GM18861 (cell line): ENCODE data around the gene SLC6A18.
"Not testable (repeated sequence)": the region's sequence is repeated elsewhere in the genome, so short reads cannot be mapped to it uniquely, and the experiment has no call there.

Experiments
- ATAC-seq: cut with Tn5 transposase; IDR thresholded peaks from one replicate; pipeline ENCODE4 v1.9.1; 2021; ENCODE audit not compliant: unreplicated experiment

The SLC6A18 gene

DNA sequence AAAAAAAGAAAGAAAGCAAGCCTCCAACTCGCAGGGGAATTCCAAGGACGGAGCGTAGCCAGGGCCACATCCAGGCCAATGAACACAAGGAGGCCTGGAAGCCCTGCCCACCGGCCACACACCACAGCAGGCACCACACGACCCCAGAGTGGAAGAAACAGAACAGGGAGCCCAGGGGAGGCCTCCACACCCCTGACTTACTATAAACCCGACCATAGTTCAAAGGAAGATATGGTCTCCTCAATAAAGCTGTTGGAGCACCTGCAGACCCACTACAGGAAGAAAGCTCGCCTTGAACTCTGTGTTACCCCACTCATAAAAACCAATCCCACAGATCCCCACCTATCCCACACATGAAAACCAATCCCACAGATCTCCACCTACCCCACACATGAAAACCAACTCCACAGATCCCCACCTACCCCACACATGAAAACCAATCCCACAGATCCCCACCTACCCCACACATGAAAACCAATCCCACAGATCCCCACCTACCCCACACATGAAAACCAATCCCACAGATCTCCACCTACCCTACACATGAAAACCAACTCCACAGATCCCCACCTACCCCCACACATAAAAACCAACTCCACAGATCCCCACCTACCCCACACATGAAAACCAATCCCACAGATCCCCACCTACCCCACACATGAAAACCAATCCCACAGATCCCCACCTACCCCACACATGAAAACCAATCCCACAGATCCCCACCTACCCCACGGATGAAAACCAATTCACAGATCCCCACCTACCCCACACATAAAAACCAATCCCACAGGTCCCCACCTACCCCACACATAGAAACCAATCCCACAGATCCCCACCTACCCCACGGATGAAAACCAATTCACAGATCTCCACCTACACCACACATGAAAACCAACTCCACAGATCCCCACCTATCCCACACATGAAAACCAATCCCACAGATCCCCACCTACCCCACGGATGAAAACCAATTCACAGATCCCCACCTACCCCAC, 50.5 kb downstream of the SLC6A18 start:
- not testable (repeated sequence) for ATAC-seq

DNA sequence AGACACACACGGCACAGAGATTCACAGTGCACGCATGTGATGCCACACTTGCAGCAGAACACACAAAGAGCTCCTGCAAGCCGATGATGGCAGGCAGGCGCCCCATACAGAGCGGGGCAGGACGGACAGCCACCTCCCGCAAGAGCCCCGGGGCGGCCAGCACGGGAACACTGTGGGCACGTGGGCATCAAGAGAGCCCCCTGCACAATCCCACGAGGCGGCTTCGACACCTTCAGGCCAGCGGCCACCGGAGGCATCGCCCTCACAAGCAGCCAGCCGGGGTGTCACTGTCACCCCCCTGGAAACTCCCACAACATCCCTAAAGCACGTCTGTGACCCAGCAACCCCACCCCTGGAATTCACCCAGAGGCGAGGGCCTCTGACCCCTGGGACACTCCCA, 51.7 kb downstream of the SLC6A18 start:
- no peak for ATAC-seq

DNA sequence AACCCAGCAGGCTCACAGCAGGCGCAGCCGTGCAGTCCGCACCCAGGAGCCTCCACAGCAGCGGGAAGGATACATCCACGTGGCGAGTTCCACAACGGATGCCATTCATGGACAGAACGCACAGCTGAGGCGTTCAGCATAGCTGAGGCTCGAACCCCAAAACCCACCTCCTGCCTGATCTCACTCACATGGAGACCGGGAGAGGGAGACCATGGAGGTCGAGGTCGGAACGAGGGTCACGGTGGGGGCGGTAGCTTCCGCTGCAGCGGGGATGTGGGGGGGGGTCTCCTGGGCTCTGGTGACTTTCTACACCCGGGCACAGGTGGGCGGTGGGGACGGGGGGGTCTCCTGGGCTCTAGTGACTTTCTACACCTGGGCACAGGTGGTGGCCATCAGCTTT, 52.1 kb downstream of the SLC6A18 start:
- ATAC-seq: no peak

DNA sequence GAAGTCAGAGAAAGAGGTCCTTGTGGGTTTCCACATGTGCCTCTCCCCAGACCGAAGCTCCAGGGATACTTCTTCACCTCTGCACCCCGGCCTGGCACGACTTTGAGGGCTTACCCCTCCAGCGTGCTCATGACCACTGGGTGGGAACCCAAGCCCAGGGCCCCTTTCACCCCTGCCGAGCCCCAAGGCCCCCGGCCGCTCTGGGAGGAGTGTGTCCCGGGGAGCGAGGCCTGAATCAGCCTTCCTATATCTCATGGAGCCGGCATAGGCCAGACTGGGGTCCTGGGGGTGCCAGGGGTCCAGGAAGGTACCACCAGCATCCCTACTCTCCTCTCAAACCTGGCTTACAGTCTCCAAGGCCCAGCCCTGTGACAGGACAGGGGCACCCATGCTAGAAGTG, 52.6 kb downstream of the SLC6A18 start:
- no peak for ATAC-seq

DNA sequence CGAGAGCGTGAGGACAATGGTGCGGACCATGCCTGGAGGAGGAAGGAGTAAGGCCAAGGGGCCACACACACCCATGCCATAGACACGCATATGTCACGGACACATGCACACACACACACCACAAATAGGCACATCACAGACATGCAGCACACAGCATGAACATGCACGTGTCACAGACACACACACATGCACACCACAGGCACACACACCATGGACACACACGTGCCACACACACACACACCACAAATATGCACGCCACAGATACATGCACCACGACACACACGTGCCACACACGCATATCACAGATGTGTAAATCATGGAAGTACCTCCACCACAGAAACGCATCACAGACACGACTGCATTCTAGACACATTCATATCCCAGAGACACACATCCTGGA, 53.0 kb downstream of the SLC6A18 start:
- no peak for ATAC-seq

DNA sequence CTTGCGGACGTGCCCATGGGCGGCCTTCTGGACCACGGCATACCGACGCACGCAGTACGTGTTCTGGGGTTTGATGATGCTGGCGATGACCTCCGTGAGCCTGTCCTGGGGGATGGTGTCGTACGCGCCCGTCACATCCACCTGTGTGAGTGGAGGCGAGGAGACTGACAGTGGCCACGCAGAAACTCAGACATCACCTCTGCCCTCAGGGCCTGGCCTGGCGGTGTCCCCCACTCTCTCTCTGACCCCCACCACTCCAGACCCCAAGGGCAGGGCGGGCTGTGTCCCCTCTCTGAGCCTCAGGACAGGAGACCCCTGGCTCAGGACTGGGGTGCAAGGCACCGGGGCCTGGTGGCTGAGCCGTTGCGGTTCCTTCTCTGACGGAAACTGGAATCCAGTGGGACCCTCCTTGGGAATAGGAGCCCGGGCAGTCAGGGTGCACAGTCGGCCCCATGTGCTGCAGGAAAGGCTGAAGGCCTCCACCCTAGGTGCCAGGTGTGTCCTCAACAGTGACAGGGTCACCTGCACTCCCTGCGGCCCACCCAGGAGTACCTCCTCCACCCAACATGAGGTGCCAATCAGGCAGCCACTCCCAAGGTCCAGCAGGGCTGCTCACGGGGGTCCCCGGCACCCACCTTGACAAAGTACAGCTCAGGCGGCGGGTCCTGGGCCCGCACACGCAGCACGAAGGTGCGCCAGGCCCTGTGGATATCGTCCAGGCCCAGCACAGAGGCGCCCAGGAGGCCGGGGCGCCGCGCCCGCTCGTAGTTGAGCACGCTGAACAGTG, 53.7 kb downstream of the SLC6A18 start:
- no peak for ATAC-seq

DNA sequence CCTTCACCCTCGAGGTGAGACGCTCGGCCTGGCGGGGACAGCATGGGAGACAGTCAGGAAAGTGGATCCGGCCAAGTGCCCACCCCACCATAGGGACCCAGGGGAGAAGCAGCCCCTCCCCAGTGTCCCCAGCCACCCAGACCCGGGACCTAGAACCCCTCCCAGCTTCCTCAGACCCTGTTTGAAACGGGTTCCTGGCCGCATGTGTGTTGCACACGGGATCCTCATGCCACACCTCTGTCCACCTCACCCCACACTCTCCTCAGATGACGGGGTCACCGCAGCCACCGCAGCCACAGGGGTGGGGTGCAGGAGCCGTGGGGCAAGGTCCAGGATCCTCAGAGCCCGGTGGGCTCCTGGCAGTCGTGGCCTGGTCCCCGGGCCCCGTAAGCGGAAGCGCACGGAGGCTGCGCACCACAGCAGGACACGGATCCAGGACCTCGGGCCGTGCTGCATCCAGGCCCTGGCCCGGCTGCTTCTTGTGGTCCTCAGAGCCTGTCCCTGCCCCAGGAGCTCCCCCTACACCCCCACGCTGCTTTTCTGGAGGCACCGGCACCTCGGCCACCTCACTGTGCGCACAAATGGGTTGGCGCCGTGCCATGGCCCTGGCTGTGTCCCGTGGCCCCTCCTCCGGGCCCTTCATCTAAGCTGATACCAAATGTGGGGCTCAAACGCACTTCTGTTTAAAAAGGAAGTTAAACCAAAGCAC, 54.4 kb downstream of the SLC6A18 start:
- ATAC-seq: no peak

DNA sequence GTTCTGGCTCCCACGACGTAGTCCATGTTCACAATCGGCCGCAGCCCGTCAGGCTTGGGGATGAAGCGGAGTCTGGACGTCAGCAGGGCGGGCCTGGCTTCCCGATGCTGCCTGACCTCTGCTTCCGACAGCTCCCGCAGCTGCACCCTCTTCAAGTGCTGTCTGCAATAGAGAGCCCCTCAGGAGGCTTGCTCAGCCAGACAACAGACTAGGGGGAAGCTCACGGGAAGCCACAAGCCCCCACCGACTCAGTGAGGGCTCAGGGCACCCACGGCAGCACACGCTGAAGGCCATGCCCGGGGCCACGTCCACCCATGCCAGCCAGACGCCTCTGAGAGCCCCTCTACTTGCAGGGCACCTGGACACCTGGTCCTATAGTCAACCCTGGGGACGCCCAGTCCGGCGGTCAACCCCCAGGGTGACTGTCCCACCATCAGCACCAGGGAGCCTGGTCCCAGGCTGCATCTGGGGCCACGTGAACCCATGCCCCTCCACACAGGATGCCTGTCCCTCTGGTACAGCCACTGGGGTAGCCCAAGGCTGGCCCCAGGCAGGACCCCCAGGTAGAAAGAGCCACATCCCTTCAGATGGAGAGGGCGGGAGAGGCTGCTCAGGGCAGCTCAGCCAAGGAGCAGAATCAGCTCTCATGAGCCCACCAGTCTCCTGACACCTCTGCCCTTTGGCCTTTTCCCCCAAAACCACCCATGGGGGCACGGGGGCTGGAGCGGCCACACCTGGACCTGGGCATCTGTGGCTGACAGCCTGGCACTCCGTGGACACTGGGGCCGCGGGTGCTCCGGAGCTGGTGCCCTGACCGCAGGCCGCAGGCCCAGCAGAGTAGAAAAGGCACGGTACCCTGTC, 55.2 kb downstream of the SLC6A18 start:
- ATAC-seq: no peak

DNA sequence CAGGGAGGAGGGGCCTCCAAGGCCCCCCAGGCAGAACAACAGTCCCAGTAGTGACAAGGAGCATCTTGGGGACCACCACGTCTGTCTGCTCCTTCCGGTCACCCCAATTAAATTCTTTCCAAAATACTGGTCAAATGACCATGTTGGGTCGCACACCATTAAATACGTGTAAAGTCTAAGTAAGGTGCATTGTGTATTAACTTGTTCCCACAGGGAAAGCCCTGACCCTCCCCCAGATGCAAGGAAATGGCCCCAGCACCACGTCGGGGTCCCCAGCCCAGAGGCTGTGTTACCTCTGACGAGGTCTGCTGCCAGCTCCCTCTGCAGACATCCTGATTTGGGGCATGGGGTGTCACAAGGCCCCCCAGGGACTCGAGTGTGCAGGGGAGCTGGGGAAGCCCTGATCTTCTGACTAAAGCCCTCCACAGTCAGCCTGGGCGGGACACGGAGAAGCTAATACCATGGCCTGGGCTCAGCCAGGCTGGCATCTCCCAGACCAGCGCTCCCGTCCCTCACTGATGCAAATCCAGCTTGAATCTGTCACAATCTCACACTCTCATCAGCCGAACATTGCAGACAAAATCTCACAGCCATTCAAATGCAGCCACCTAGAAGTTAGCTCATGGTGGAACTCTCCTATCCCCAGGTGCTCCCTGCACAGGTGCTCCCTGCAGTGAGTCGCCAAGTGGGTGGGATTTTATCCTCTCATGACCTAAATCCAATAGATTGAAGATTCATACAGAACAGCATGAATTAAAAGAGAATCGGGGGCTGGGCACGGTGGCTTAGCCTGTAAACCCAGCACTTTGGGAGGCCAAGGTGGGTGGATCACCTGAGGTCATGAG, 56.1 kb downstream of the SLC6A18 start:
- ATAC-seq: no peak

DNA sequence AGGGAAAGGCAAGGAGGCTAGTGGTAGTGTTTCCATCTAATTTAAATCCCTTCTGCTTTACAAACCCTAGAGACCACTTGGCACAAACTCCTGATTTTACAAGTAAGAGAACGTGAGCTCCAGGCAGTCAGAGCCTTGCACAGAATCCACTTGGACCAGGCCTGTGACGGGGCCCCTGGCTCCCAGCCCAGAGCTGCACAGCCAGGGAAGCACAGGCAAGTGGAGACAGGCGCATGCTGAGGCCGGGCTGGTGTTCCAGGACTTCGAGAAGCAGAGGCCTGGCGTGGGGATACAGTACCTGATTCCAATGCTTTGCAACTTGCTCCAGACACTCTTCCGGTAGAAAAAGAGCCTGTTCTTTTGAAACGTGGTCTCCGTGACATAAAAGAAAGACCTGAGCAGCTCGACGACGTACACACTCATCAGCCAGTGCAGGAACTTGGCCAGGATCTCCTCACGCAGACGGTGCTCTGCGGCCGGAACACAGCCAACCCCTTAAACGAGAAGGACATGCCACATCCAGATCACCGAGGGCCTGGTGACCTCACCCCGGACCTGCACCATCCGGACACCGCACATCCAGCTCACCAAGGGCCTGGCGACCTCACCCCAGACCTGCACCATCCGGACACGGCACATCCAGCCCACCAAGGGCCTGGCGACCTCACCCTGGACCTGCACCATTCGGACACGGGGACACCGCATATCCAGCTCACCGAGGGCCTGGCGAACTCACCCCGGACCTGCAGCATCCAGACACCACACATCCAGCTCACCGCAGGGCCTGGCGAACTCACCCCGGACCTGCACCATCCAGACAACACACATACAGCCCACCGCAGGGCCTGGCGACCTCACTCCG, 57.2 kb downstream of the SLC6A18 start:
- ATAC-seq: no peak

DNA sequence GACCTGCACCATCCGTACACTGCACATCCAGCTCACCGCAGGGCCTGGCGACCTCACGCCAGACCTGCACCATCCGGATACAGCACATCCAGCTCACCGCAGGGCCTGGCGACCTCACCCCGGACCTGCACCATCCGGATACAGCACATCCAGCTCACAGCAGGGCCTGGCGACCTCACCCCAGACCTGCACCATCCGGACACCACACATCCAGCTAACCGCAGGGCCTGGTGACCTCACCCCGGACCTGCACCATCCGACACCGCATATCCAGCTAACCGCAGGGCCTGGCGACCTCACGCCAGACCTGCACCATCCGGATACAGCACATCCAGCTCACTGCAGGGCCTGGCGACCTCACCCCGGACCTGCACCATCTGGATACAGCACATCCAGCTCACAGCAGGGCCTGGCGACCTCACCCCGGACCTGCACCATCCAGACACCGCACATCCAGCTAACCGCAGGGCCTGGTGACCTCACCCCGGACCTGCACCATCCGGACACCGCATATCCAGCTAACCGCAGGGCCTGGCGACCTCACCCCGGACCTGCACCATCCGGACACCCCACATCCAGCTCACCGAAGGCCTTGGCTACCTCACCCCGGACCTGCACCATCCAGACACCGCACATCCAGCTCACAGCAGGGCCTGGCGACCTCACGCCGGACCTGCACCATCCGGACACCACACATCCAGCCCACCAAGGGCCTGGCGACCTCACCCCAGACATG, 58.0 kb downstream of the SLC6A18 start:
- ATAC-seq: not testable (repeated sequence)

DNA sequence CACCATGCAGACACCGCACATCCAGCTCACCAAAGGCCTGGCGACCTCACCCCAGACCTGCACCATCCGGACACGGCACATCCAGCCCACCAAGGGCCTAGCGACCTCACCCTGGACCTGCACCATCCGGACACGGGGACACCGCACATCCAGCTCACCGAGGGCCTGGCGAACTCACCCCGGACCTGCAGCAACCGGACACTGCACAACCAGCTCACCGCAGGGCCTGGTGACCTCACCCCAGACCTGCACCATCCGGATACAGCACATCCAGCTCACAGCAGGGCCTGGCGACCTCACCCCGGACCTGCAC, 58.5 kb downstream of the SLC6A18 start:
- ATAC-seq: not testable (repeated sequence)

DNA sequence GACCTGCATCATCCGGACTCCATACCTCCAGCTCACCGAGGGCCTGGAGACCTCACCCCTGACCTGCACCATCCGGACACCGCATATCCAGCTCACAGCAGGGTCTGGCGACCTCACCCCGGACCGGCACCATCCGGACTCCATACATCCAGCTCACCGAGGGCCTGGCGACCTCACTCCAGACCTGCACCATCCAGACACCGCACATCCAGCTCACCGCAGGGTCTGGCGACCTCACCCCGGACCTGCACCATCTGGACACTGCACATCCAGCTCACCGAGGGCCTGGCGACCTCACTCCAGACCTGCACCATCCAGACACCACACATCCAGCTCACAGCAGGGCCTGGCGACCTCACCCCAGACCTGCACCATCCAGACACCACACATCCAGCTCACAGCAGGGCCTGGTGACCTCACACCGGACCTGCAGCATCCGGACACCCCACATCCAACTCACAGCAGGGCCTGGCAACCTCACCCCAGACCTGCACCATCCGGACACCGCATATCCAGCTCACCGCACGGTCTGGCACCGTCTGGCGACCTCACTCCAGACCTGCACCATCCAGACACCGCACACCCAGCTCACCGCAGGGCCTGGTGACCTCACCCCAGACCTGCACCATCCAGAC, 59.3 kb downstream of the SLC6A18 start:
- ATAC-seq: not testable (repeated sequence)

DNA sequence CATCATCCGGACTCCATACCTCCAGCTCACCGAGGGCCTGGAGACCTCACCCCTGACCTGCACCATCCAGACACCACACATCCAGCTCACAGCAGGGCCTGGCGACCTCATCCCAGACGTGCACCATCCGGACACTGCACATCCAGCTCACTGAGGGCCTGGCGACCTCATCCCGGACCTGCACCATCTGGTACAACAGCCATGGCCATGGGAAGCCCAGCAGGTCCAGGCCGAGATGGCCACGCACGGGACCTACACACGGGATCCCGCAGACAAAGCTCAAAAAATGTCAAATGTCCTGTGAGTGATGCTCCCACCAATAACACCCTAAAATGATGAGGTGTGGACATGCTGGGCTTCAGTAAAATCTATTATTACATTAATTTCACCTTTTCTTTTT, 60.0 kb downstream of the SLC6A18 start:
- ATAC-seq: no peak

DNA sequence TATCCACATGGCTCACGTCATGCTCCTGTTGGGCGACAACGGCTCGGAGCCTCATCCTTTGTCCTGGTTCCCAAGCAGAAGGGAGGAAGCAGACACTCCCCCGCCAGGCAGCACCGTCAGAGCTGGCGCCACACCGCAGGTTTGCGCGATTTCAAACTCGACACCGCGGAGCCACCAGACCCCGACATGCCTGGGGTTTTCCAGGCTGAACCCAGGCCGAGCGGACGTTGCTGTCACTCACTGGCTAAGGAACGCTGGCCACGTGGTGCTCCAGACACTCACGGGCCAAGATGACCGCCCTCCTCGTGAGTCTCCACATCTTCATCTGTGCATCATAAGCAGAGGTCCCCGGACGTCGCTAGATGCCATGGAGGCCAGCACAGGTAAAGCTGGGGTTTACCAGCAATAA, 60.7 kb downstream of the SLC6A18 start:
- no peak for ATAC-seq

DNA sequence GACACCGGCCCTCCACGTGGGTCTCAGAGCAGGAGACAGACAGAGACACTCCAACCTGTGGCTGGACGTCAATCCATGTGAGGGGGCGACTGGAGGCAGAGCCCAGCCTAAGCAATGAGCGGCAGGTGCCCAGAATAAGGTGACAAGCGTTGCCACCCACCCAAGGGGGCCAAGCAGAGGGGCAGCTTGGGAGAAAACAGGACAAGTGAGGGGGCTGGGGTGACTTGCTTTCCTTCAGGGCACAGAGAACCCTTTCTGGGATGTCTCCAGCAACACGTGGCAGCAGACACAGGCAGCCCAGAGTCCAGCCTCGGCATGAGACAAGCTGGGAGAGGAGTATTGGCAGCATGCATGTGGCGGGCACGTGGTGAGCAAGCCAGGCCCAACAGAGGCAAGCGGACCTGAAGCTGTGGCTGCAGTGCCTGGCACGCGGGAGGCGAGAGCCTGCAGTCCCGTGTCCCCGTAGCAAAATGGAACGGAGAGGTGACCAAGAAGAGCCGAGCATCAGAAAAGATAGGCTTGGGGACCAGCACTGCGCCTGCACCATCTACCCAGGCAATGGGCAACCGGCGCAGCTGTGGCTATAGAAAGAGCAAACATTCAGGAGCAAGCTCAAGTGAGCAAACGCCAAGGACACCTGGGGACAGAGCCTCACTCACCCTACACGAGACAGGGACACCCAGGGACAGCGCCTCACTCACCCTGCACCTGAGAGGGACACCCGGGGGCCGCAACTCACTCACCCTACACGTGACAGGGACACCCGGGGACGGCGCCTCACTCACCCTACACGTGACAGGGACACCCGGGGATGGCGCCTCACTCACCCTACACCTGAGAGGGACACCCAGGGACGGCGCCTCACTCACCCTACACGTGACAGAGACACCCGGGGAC, 63.5 kb downstream of the SLC6A18 start:
- no peak for ATAC-seq

DNA sequence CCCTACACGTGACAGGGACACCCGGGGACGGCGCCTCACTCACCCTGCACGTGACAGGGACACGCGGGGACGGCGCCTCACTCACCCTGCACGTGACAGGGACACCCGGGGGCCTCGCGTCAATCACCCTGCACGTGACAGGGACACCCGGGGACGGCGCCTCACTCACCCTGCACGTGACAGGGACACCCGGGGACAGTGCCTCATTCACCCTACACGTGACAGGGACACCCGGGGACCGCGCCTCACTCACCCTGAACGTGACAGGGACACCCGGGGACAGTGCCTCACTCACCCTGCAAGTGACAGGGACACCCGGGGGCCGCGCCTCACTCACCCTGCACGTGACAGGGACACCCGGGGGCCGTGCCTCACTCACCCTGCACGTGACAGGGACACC, 64.4 kb downstream of the SLC6A18 start:
- not testable (repeated sequence) for ATAC-seq
